K562 (cell line): ENCODE data around the gene ADPRH. TPM values are rescaled to one million over a fixed set of nuclear protein-coding genes. Genes with fewer than 3 reads are reported as not detected.
A peak's percentile ranks its signal among the peaks of the same experiment; 100 is the strongest.

Source experiments
- ATF7 ChIP-seq: fragments of 450-650 bp; IDR thresholded peaks from 2 replicates; pipeline ENCODE4 v1.7.1; 2014; ENCODE audit warnings: mild to moderate bottlenecking, moderate library complexity
- C11orf30 ChIP-seq: fragments of 450-650 bp; IDR thresholded peaks from 2 replicates; pipeline ENCODE4 v1.6.1; 2016; ENCODE audit warnings: low read depth, mild to moderate bottlenecking
- DNMT1 ChIP-seq: fragments of 450-650 bp; IDR thresholded peaks from 2 replicates; pipeline ENCODE4 v1.6.1; 2016; ENCODE audit warnings: antibody characterized with exemption, mild to moderate bottlenecking
- GABPB2 ChIP-seq: fragments of 250-450 bp; sonication (Bioruptor Pico); conservative IDR thresholded peaks from 2 replicates; pipeline ENCODE4 v1.5.1; 2021; ENCODE audit warnings: mild to moderate bottlenecking
- KAT2B ChIP-seq: IDR thresholded peaks from one replicate; pipeline ENCODE4 v1.6.1; 2012; ENCODE audit warnings: low read depth, mild to moderate bottlenecking, control low read depth, inconsistent platforms, low read length, moderate library complexity
- KLF6 ChIP-seq: fragments of 250-450 bp; sonication (Bioruptor Pico); IDR thresholded peaks from 2 replicates; pipeline ENCODE4 v1.4.0; 2020; ENCODE audit warnings: mild to moderate bottlenecking, moderate library complexity, borderline replicate concordance
- PHF21A ChIP-seq: fragments of 450-650 bp; IDR thresholded peaks from 2 replicates; pipeline ENCODE4 v1.6.1; 2017; ENCODE audit warnings: low read depth, borderline replicate concordance
- PHF8 ChIP-seq: fragments of 200-600 bp; sonication (generic); IDR thresholded peaks from 2 replicates; pipeline ENCODE4 v1.6.1; 2012; ENCODE audit warnings: mixed run types, mild to moderate bottlenecking, inconsistent platforms, low read length, moderate library complexity, borderline replicate concordance
- PHTF2 ChIP-seq: fragments of 250-450 bp; sonication (Bioruptor Pico); IDR thresholded peaks from 2 replicates; pipeline ENCODE4 v1.5.0; 2021; ENCODE audit warnings: mild to moderate bottlenecking
- POLR2H ChIP-seq: IDR thresholded peaks from 2 replicates; pipeline ENCODE4 v1.6.1; 2016; ENCODE audit warnings: missing genetic modification characterization, low read depth, mild to moderate bottlenecking, control low read depth, missing compliant biosample characterization, moderate library complexity
- TGIF2 ChIP-seq: sonication (generic); formaldehyde crosslinking; IDR thresholded peaks from 2 replicates; pipeline ENCODE4 v1.8.1; 2022; ENCODE audit warnings: mild to moderate bottlenecking, missing genetic modification reagents, moderate library complexity
- TRIM24 ChIP-seq, 2 experiments: fragments of 450-650 bp; IDR thresholded peaks; 2 replicates each; pipeline ENCODE4 v1.6.1; 2016
- ZNF212 ChIP-seq: fragments of 450-650 bp; formaldehyde crosslinking; IDR thresholded peaks from 2 replicates; pipeline ENCODE4 v1.4.0; 2020; ENCODE audit warnings: mild to moderate bottlenecking
- ZNF695 ChIP-seq: fragments of 450-650 bp; formaldehyde crosslinking; IDR thresholded peaks from 2 replicates; pipeline ENCODE4 v1.4.0; 2020; ENCODE audit warnings: mild to moderate bottlenecking, moderate library complexity
- ZNF707 ChIP-seq: fragments of 250-450 bp; sonication (Bioruptor Pico); conservative IDR thresholded peaks from 2 replicates; pipeline ENCODE4 v1.8.0; 2022; ENCODE audit warnings: inconsistent platforms, mild to moderate bottlenecking, moderate library complexity
- polyA plus RNA-seq, 8 experiments: library from polyadenylated mRNA; depleted of rRNA in 4 of 8; stranded (reverse) in 5 of 8; unstranded in 3 of 8; fragments of >200 nt; fragmentation: Nextera tagmentation in 2 of 8; fragmentation: Illumina TruSeq in 1 of 8; extraction: Ambion mirVana in 2 of 8; extraction: Trizol in 1 of 8; gene quantifications; 2 replicates each; pipeline versions ENCODE4 v1.2.1 to v1.2.3, GENCODE V29; 2011 to 2014; ENCODE audit warnings: inconsistent platforms in 1 of 8, missing spikeins in 1 of 8
- total RNA-seq, 7 experiments: library from RNA; depleted of rRNA in 6 of 7; stranded (reverse); fragments of >200 nt in 6 of 7; fragmentation: Illumina TruSeq in 2 of 7; extraction: Trizol in 2 of 7; gene quantifications; 2 replicates each; pipeline versions ENCODE4 v1.2.1 to v1.2.3, GENCODE V29; 2011 to 2021; ENCODE audit warnings: low replicate concordance in 1 of 7
- TF ChIP-seq, protein P1 (sequence below): fragments of 450-650 bp; IDR thresholded peaks from 2 replicates; pipeline ENCODE4 v1.6.1; 2017; ENCODE audit warnings: antibody characterized with exemption
- TF ChIP-seq, protein P2 (sequence below): sonication (generic); formaldehyde crosslinking; IDR thresholded peaks from 2 replicates; pipeline ENCODE4 v1.9.0; 2022; ENCODE audit warnings: mild to moderate bottlenecking, missing genetic modification reagents
- TF ChIP-seq, protein P3 (sequence below): fragments of 450-650 bp; formaldehyde crosslinking; conservative IDR thresholded peaks from 2 replicates; pipeline ENCODE4 v1.4.0; 2022; ENCODE audit warnings: mild to moderate bottlenecking, missing genetic modification characterization
- TF ChIP-seq, protein P4 (sequence below): sonication (generic); formaldehyde crosslinking; IDR thresholded peaks from 2 replicates; pipeline ENCODE4 v1.8.0; 2022; ENCODE audit warnings: missing genetic modification reagents, mild to moderate bottlenecking, borderline replicate concordance
- TF ChIP-seq, protein P5 (sequence below): fragments of 250-450 bp; sonication (Bioruptor Pico); IDR thresholded peaks from 2 replicates; pipeline ENCODE4 v1.5.0; 2021

ADPRH gene
- total and polyA plus RNA-seq, 9 of the 15 experiments (the other 6 are each of a cell fraction or from before 2014, with no cell fraction given) = 0.01 to 1.4 (median 0.65) TPM

DNA sequence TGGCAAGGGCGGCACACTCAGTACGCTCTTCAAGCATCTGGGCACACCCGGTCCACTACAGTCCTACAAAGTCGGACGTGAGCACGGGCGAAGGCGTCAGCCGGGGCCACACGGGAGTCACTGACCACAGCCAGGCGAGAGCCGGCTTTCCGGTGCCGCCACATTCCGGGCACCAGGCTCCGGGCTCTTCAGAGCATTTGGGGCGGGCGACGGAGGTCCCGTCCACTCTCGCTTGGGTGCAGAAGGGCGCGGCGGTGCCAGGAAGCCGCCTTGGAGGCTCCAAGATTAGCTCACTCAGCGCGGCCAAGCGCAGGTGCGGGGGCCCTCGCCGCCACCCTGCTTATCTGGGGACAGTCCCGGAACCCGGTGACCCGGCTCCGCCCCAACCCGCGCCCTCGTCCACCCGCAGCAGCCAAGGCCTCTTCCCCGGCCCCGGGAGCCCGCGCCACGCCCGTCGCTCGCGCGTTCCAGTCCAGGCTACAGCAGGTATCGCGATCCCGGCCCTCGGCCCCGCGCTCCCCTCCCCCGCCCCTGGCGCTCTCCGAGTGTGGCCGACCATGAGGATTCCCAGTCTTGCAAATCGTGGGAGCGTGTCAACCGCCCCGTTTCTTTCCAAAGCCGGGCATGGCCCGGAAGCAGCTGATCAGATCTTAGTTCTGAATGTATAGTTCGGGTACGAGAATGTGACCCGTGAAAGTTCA lies at the start of gene ADPRH (continued):
- TF ChIP-seq, protein P1, sequence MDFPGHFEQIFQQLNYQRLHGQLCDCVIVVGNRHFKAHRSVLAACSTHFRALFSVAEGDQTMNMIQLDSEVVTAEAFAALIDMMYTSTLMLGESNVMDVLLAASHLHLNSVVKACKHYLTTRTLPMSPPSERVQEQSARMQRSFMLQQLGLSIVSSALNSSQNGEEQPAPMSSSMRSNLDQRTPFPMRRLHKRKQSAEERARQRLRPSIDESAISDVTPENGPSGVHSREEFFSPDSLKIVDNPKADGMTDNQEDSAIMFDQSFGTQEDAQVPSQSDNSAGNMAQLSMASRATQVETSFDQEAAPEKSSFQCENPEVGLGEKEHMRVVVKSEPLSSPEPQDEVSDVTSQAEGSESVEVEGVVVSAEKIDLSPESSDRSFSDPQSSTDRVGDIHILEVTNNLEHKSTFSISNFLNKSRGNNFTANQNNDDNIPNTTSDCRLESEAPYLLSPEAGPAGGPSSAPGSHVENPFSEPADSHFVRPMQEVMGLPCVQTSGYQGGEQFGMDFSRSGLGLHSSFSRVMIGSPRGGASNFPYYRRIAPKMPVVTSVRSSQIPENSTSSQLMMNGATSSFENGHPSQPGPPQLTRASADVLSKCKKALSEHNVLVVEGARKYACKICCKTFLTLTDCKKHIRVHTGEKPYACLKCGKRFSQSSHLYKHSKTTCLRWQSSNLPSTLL = no peak
- TF ChIP-seq KLF6 (CRISPR knock-in tag) (no peak), POLR2H (tag) (no peak), PHF21A (no peak), KAT2B (no peak), ZNF212 (CRISPR knock-in tag) (no peak), C11orf30 (no peak), PHF8 (peak; percentile 41; the same call in 1 of the 2 replicates), ZNF707 (CRISPR knock-in tag) (no peak), ATF7 (peak; percentile 41; the same call in 1 of the 2 replicates), TRIM24 (IDR thresholded peaks at IDR 0.05) (no peak), PHTF2 (no peak), DNMT1 (no peak), ZNF695 (CRISPR knock-in tag) (no peak), GABPB2 (CRISPR knock-in tag) (no peak), TGIF2 (no peak)
- TF ChIP-seq, protein P2, sequence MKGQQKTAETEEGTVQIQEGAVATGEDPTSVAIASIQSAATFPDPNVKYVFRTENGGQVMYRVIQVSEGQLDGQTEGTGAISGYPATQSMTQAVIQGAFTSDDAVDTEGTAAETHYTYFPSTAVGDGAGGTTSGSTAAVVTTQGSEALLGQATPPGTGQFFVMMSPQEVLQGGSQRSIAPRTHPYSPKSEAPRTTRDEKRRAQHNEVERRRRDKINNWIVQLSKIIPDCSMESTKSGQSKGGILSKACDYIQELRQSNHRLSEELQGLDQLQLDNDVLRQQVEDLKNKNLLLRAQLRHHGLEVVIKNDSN (CRISPR knock-in tag) = no peak
- TF ChIP-seq, protein P3, sequence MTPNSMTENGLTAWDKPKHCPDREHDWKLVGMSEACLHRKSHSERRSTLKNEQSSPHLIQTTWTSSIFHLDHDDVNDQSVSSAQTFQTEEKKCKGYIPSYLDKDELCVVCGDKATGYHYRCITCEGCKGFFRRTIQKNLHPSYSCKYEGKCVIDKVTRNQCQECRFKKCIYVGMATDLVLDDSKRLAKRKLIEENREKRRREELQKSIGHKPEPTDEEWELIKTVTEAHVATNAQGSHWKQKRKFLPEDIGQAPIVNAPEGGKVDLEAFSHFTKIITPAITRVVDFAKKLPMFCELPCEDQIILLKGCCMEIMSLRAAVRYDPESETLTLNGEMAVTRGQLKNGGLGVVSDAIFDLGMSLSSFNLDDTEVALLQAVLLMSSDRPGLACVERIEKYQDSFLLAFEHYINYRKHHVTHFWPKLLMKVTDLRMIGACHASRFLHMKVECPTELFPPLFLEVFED = no peak
- TF ChIP-seq, protein P4, sequence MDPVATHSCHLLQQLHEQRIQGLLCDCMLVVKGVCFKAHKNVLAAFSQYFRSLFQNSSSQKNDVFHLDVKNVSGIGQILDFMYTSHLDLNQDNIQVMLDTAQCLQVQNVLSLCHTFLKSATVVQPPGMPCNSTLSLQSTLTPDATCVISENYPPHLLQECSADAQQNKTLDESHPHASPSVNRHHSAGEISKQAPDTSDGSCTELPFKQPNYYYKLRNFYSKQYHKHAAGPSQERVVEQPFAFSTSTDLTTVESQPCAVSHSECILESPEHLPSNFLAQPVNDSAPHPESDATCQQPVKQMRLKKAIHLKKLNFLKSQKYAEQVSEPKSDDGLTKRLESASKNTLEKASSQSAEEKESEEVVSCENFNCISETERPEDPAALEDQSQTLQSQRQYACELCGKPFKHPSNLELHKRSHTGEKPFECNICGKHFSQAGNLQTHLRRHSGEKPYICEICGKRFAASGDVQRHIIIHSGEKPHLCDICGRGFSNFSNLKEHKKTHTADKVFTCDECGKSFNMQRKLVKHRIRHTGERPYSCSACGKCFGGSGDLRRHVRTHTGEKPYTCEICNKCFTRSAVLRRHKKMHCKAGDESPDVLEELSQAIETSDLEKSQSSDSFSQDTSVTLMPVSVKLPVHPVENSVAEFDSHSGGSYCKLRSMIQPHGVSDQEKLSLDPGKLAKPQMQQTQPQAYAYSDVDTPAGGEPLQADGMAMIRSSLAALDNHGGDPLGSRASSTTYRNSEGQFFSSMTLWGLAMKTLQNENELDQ (CRISPR knock-in tag) = no peak
- TF ChIP-seq, protein P5, sequence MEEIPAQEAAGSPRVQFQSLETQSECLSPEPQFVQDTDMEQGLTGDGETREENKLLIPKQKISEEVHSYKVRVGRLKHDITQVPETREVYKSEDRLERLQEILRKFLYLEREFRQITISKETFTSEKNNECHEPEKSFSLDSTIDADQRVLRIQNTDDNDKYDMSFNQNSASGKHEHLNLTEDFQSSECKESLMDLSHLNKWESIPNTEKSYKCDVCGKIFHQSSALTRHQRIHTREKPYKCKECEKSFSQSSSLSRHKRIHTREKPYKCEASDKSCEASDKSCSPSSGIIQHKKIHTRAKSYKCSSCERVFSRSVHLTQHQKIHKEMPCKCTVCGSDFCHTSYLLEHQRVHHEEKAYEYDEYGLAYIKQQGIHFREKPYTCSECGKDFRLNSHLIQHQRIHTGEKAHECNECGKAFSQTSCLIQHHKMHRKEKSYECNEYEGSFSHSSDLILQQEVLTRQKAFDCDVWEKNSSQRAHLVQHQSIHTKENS (CRISPR knock-in tag) = no peak
